SJSA1 (cell line): Measurements from ENCODE around the gene SAAL1. TPM values are rescaled to one million over a fixed set of nuclear protein-coding genes. Genes with fewer than 3 reads are reported as not detected.
A peak's percentile ranks its signal among the peaks of the same experiment; 100 is the strongest.
"Not testable (repeated sequence)": the region's sequence is repeated elsewhere in the genome, so short reads cannot be mapped to it uniquely, and the experiment has no call there.

Experiments used
- DNase-seq, 2 experiments: peaks; one replicate each; pipeline ENCODE4 v3.0.0-alpha.2; 2015 to 2020; ENCODE audit warnings: low spot score in 2 of 2, low read depth in 1 of 2
- H3K27ac ChIP-seq: fragments of 250-450 bp; sonication (Bioruptor Pico); 2 replicates; pipeline ENCODE4 v1.5.1; 2020; ENCODE audit warnings: mild to moderate bottlenecking, moderate library complexity
- H3K27me3 ChIP-seq: fragments of 250-450 bp; sonication (Bioruptor Pico); replicated peaks from 2 replicates; pipeline ENCODE4 v1.5.1; 2020; ENCODE audit warnings: mild to moderate bottlenecking, moderate library complexity
- H3K36me3 ChIP-seq: fragments of 250-450 bp; sonication (Bioruptor Pico); 2 replicates; pipeline ENCODE4 v1.5.1; 2020; ENCODE audit warnings: mild to moderate bottlenecking
- H3K4me1 ChIP-seq: fragments of 250-450 bp; sonication (Bioruptor Pico); replicated peaks from 2 replicates; pipeline ENCODE4 v1.6.1; 2021; ENCODE audit warnings: mild to moderate bottlenecking
- H3K4me3 ChIP-seq: fragments of 250-450 bp; sonication (Bioruptor Pico); 2 replicates; pipeline ENCODE4 v1.5.1; 2020; ENCODE audit warnings: mild to moderate bottlenecking
- H3K9me3 ChIP-seq: fragments of 250-450 bp; sonication (Bioruptor Pico); replicated peaks from 2 replicates; pipeline ENCODE4 v1.5.1; 2020; ENCODE audit warnings: mild to moderate bottlenecking
- total RNA-seq: library from RNA; depleted of rRNA; stranded (reverse); fragments of >200 nt; shearing (Covaris generic); gene quantifications from 2 replicates; pipeline ENCODE4 v1.2.3, GENCODE V29; 2014; rRNA removed

Gene SAAL1
- total RNA-seq = 47.7 and 50.9 TPM in 2 replicates

DNA sequence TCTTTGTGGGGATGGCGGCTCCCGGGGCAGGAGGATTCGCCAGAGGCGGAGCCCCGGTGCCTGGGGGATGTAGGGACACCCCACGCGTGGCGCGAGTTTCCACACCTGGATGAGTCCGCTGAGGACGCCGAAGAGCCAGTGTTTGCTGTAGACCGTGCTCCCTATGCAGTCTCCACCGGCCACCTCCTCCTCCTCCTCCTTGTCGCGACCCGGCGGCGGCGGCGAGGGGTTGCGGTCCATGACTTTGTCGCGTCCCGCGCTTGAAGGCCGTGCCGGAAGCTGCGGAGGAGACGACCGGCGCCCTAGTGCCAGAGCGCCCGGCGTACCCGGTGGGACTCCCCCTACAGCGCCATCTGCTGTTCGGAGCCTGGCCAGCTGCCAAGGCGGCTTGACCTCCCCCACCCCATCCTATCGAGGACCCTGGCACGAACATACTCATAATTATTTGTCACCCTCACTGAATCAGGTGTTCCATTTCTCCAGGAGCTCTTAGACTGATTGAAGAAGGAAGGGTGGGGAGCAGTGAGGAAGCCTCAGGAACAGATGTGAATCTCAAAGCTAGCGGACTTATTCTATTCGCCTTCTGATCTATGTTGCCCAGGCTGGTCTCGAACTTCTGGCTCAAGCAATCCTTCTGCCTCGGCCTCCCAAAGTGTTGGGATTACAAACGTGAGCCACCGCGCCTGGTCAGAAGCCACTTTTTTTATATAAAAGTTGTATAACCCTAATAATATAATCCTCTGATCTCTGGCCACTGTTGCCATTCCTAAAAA, at the start of gene SAAL1:
Gene SAAL1 (minus strand): TSS at position 281 of the 773 bp plus-strand sequence. CDS start 41 bp downstream, at position 240.
- H3K4me1 ChIP-seq = peaks cover 13% of the 10 kb centered on the region
- peaks cover 27% of the 10 kb centered on the region for H3K36me3 ChIP-seq
- H3K9me3 ChIP-seq = no peaks in the 10 kb centered on the region
- peak within 1 kb of the TSS; percentile 45 for H3K27ac ChIP-seq
- H3K27me3 ChIP-seq = 0 out of 2 replicates have a peak, but pooled peaks cover 6% of the 10 kb centered on the region
- H3K4me3 ChIP-seq = peak within 1 kb of the TSS; percentile 81
- DNase-seq = peak; percentile 90 to 94

- H3K36me3 ChIP-seq = no peaks in the 10 kb centered on the region
- no peak for DNase-seq
- H3K4me1 ChIP-seq = no peaks in the 10 kb centered on the region
- no peak overlapping the region for H3K27ac ChIP-seq
- H3K9me3 ChIP-seq = 0 out of 2 replicates have a peak, but pooled peaks cover 4% of the 10 kb centered on the region
- peaks cover 38% of the 10 kb centered on the region for H3K27me3 ChIP-seq
- no peak overlapping the region for H3K4me3 ChIP-seq
Observed at GRCh38 chr11:18151581-18151980, 45.7 kb upstream of the SAAL1 start.

DNA sequence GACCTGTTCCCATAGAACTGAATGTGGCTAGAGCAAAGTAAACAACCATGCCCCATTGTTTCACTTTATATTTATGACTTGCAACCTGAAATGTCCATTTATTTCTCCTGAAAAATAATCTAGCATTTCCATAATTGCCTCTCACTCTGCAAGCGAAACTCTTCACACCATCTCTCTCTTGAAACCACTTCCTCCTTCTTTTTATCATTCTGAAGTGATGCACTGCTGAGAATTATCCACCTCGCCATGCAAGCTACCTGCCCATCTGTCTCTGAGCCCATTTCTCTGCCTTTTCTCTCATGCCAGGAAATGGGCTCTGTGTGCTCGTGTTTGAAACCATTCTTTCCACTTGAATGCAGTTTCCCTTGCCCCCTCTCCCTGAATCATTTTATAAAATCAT, 40.0 kb upstream of the SAAL1 start:
- Histone ChIP-seq H3K4me1 (no peaks in the 10 kb centered on the region), H3K27ac (no peak overlapping the region), H3K4me3 (no peak overlapping the region), H3K9me3 (no peaks in the 10 kb centered on the region), H3K27me3 (peaks cover 18% of the 10 kb centered on the region), H3K36me3 (no peaks in the 10 kb centered on the region)
- no peak for DNase-seq

GRCh38 chr11:18145025-18145424, 39.1 kb upstream of the SAAL1 start:
- no peaks in the 10 kb centered on the region for H3K9me3 ChIP-seq
- peaks cover 18% of the 10 kb centered on the region for H3K27me3 ChIP-seq
- no peak for DNase-seq
- H3K36me3 ChIP-seq = no peaks in the 10 kb centered on the region
- no peak overlapping the region for H3K4me3 ChIP-seq
- H3K4me1 ChIP-seq = no peaks in the 10 kb centered on the region
- H3K27ac ChIP-seq = no peak overlapping the region

- DNase-seq = no peak
- H3K4me1 ChIP-seq = no peaks in the 10 kb centered on the region
Observed at GRCh38 chr11:18144243-18144642, 38.4 kb upstream of the SAAL1 start.

GRCh38 chr11:18140145-18140544, 34.3 kb upstream of the SAAL1 start:
- no peak overlapping the region for H3K27ac ChIP-seq
- H3K9me3 ChIP-seq = no peaks in the 10 kb centered on the region
- no peak for DNase-seq
- peaks cover 6% of the 10 kb centered on the region for H3K27me3 ChIP-seq
- H3K36me3 ChIP-seq = no peaks in the 10 kb centered on the region
- H3K4me3 ChIP-seq = no peak overlapping the region
- no peaks in the 10 kb centered on the region for H3K4me1 ChIP-seq

More at GRCh38 chr11:18144243-18144642, 38.4 kb upstream of the SAAL1 start:
- Histone ChIP-seq H3K27ac (no peak overlapping the region), H3K9me3 (no peaks in the 10 kb centered on the region), H3K27me3 (peaks cover 18% of the 10 kb centered on the region), H3K36me3 (no peaks in the 10 kb centered on the region), H3K4me3 (no peak overlapping the region)

GRCh38 chr11:18137186-18137800, 31.4 kb upstream of the SAAL1 start:
- Histone ChIP-seq H3K4me1 (no peaks in the 10 kb centered on the region), H3K4me3 (no peak overlapping the region), H3K27me3 (peaks cover 11% of the 10 kb centered on the region), H3K9me3 (no peaks in the 10 kb centered on the region), H3K27ac (no peak overlapping the region), H3K36me3 (no peaks in the 10 kb centered on the region)
- no peak for DNase-seq

DNA sequence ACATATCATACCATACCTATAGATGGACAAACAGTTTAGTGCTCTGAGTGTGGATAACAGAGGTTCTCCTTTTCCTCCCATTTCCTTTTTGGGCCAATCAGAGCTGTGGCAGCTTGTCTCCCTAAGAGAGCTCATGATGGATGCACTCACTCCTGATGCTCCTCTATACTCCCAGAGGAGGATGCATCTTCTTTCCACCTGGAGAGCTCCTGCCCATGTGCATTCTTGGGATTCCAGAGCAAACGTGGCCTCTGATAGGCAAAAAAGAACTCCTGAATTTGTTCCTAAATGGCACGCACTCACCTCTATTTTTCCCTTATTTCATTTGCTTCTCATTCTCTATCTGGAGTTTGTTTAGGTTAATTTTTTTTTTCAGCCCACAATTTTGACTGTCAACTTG, 29.4 kb upstream of the SAAL1 start:
- H3K4me1 ChIP-seq = no peaks in the 10 kb centered on the region
- no peak overlapping the region for H3K4me3 ChIP-seq
- H3K27me3 ChIP-seq = peaks cover 11% of the 10 kb centered on the region
- H3K9me3 ChIP-seq = no peaks in the 10 kb centered on the region
- no peaks in the 10 kb centered on the region for H3K36me3 ChIP-seq
- DNase-seq = no peak
- H3K27ac ChIP-seq = no peak overlapping the region

DNA sequence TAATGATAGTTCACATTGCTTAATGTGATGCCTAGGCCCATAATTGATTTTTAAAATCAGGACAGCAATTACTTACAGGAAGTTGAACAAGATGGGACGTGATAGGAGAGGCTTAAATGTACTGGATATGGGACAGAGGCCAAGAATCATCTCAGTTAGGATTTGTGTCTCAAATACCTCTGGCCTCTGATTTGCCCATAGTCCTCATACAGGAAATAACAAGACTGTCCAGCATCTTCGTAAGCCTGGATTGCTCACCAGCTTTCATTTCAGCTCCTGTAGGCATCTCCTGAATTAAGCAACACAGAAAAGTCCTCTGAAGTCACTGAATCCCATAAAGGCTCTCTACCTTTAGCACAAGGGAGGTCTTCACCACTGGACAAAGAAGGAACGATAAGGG, 26.5 kb upstream of the SAAL1 start, which contains the start of gene MRGPRX3:
Gene MRGPRX3 (plus strand): TSS at position 231 of the 400 bp plus-strand sequence. CDS start 4,632 bp downstream, outside the sequence.
- H3K9me3 ChIP-seq = no peaks in the 10 kb centered on the region
- H3K4me3 ChIP-seq = no peak within 1 kb of the TSS
- no peak for DNase-seq
- H3K27ac ChIP-seq = no peak within 1 kb of the TSS
- no peaks in the 10 kb centered on the region for H3K4me1 ChIP-seq
- H3K27me3 ChIP-seq = peaks cover 11% of the 10 kb centered on the region
- H3K36me3 ChIP-seq = no peaks in the 10 kb centered on the region

GRCh38 chr11:18131115-18131514, 25.2 kb upstream of the SAAL1 start:
- not testable (repeated sequence) for H3K4me3 ChIP-seq, DNase-seq, H3K9me3 ChIP-seq, H3K27ac ChIP-seq, H3K36me3 ChIP-seq, H3K4me1 ChIP-seq
- peaks cover 11% of the 10 kb centered on the region for H3K27me3 ChIP-seq

- H3K4me3 ChIP-seq, H3K27me3 ChIP-seq, DNase-seq, H3K36me3 ChIP-seq, H3K4me1 ChIP-seq, H3K27ac ChIP-seq, H3K9me3 ChIP-seq: not testable (repeated sequence)
Observed at GRCh38 chr11:18121331-18121828, 15.5 kb upstream of the SAAL1 start.

DNA sequence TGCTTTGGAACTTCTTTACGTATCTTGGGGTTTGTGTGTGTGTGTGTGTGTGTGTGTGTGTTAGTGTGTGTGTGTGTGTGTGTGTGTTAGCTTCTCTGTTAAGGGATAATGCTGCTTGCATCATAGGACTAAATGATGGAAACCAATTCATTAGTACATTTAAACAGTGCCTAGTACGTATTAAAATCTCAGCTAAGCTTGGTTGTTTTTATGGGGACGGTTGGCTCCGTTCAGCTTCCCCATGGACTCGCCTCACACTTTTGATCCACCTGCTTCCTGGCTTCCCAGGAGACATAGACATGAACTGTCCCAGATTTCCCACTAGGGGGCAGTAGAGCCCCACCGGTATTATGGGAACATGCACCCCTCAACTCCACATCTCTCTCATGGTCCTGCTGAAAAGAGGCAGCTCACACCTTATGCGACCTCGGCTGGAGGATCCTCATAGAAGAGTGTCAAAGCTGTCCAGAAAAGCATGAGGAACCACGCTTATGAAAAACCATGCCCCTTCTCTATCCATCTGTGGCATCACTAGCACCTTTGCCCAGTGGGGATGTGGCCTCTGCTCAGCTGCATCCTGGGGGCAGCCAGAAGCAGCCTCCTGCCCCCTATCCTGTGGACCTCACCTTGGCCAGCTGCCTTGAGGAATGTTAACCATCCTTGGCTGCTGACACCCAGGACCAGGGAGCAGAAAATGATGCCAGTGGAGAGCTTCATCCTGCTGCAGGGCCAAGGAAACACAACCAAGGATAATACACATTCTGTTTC, 9.7 kb upstream of the SAAL1 start:
- Histone ChIP-seq H3K36me3 (no peaks in the 10 kb centered on the region), H3K27me3 (peaks cover 31% of the 10 kb centered on the region), H3K27ac (no peak overlapping the region), H3K4me1 (no peaks in the 10 kb centered on the region), H3K4me3 (no peak overlapping the region), H3K9me3 (no peaks in the 10 kb centered on the region; the same call in 1 of the 2 replicates)
- peak; percentile 63 to 67 for DNase-seq

DNA sequence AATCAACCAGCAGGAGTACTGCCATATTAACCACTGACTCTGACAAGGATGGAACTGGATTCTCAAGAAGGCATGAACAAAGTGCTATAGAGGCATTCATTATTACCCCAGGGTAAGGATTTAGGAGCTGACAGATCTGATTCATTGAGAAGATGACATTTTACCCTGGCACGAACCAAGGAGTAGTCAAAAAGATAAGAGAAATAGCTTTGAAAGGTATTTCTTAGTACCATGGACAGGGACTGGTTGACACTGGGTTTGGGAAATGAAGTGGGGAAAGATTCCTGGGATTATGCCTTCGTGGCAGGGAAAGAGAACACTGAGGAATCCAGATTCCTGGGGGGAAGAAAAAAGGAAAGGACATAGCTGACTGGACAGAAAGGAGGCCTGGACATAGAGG, 5.1 kb upstream of the SAAL1 start:
- H3K27ac ChIP-seq = no peak overlapping the region
- peaks cover 23% of the 10 kb centered on the region for H3K27me3 ChIP-seq
- no peaks in the 10 kb centered on the region for H3K9me3 ChIP-seq
- peaks cover 10% of the 10 kb centered on the region for H3K4me1 ChIP-seq
- DNase-seq = no peak
- H3K4me3 ChIP-seq = no peak overlapping the region
- no peaks in the 10 kb centered on the region for H3K36me3 ChIP-seq
